NCI-H2196 (cell line): ENCODE results near the gene EGFL7.
A peak's percentile ranks its signal among the peaks of the same experiment; 100 is the strongest.
"Not testable (repeated sequence)": the region's sequence is repeated elsewhere in the genome, so short reads cannot be mapped to it uniquely, and the experiment has no call there.

ENCODE experiments used
- DNase-seq: peaks from one replicate; lab custom pipeline; 2025; ENCODE audit not compliant: unreplicated experiment; lab: John Stamatoyannopoulos, UW

The EGFL7 gene

DNA sequence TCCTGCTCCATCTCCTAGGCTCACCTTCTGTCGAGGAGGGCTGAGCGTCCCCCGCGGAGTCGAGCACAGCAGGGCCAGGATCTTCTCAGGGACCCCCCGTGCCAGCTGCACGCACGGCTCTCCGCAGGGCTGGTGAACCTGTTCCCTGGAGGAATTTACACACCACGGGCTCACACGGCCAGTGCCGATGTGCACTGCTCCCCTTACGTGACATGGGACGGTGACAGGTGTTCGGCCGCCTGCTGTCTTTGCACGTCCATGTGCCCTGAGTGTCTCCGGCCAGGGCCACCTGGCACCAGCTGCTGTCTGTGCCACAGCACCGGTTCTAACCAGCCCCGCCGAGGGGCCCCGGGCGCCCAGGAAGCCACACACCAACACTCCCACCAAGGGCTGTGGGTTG lies 33.2 kb downstream of the EGFL7 start:
- DNase-seq = peak; percentile 75

DNA sequence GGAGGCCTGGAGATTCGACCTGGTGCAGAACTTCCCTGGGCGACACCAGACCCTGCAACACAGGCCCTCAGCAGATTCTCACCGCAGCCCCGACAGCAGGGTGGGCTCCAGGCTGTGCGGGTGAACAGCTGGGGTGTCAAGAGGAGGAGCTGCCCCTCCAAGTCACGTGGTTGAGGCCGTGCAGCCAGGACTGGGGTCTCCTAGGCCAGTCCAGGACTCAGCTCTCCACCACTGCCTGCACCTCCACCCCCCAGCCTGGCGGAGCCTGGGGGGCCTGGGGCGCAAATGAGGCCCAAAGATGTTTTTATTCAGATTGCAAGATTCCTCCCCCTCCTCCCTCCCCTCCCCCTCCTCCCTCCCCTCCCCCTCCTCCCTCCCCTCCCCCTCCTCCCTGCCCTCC lies 33.8 kb downstream of the EGFL7 start:
- no peak for DNase-seq

DNA sequence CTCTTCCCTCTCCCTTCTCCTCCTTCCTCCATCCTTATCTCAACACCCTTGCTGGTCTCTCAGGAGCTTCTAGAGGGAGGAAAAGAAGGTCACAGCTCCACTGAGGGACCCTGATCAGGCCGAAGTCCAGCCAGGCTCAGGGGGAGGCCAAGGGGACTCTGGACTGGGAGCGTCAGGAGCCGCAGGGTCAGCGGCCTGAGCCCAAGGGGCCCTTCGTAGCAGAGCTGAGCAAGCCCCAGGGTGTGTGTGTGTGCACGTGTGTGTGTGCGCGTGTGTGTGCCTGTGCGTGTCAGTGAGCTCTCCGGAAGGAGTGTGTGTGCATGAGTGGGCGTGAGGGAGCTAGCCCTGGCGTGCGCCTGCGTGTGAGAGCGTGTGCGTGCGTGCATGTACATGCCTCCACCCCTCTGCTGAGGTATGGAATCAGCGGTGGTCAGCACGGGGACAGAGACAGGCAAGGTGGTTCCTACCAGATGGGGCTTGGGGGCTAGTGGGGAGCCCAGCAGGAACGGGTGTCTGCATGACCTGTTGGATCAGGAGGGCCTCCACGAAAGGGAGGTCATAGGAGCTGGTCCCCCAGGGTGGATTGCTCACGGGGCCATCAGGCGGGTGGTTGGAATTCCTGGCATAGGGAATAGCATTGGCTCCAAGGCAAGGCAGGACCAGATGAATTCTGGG lies 34.6 kb downstream of the EGFL7 start:
- DNase-seq = no peak

GRCh38 chr9:136697821-136698526 lies 35.3 kb downstream of the EGFL7 start:
- no peak for DNase-seq

- DNase-seq = no peak
Measured at GRCh38 chr9:136698635-136699246, 36.0 kb downstream of the EGFL7 start.

DNA sequence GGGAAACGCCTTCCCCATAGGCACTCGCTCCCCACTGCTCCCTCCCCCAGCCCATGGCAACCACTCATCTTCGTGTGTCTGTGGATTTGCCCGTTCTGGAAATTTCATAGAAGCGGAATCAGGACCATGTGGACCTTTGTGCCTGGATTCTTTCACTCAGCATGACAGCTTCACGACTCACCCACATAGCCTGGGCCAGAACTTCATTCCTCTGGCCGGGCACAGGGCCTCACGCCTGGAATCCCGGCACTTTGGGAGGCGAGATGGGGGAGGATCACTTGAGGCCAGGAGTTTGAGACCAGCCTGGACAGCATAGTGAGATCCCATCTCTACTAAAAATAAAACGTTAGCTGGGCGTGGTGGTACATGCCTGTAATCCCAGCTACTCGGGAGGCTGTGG lies 37.6 kb downstream of the EGFL7 start:
- no peak for DNase-seq

DNA sequence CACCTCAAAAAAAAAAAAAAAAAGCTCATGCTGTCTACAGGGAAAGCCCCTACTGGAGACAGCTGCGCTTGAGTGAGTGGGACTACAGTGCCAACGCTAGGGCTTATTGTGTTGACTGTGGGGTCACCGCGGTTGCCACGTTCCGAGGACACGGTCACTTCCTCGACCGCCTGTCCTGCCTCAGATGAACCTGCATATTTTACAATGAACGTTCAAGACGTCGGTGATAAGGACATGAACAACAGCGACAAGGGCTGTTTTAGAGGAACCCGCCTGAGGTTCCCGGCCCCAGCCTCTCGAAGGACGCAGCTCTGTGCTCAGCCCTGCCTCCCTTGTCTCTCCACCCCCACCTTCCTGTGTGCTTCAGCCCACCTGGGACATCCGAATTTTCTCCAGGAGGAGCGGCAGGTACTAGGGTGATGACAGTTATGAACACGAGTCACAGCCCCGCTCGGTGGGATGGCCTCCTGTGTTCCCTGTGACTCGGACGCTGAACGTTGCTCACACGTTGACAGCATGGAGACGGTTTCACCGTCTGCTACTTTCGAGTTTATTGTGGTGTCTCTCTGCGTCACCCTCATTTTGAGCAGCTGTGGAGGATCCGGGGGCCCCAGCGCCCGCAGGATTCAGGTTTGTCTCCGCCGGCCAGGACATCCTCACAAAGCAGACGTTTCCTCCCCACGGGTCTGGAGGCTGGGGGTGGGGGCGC lies 38.4 kb downstream of the EGFL7 start:
- DNase-seq = no peak

DNA sequence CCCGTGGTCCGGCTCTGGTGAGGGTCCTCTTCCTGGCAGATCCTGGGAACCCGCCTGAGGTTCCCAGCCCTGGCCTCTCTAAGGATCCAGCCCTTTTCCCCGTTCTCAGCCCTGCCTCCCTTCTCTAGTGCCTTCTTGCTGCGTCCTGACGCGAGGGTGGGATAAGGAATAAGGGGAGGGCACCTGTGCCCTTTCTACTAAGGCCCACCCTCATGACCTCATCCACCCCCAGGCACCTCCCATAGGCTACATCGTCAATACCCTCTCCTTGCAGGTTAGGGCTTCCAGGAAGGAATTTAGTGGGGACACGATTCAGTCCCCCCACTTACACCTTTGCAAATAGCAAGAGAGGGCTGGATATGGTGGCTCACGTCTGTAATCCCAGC lies 38.9 kb downstream of the EGFL7 start:
- no peak for DNase-seq

- no peak for DNase-seq
Measured at GRCh38 chr9:136703276-136703860, 40.7 kb downstream of the EGFL7 start.

- DNase-seq = not testable (repeated sequence)
Measured at GRCh38 chr9:136704741-136705140, 42.0 kb downstream of the EGFL7 start.

- DNase-seq = no peak
Measured at GRCh38 chr9:136705564-136705963, 42.8 kb downstream of the EGFL7 start.

DNA sequence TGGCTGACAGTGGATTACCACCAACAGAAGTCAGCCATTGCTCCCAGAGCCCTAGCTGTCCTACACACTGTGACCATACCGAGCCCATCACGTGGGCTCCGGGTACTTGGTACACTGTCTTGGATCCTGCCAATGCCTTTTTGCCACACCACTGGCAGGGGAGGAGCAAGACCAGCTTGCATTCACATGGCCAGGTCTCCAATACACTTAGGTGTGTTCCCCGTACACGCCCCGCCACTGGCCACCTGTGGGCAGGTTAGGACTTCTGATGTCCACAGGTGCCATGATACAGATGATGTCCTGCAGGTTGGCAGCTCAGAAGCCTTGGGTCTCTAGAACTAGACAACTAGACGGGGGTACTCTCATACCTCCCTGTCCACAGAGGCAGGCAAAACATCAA lies 44.3 kb downstream of the EGFL7 start:
- no peak for DNase-seq

DNA sequence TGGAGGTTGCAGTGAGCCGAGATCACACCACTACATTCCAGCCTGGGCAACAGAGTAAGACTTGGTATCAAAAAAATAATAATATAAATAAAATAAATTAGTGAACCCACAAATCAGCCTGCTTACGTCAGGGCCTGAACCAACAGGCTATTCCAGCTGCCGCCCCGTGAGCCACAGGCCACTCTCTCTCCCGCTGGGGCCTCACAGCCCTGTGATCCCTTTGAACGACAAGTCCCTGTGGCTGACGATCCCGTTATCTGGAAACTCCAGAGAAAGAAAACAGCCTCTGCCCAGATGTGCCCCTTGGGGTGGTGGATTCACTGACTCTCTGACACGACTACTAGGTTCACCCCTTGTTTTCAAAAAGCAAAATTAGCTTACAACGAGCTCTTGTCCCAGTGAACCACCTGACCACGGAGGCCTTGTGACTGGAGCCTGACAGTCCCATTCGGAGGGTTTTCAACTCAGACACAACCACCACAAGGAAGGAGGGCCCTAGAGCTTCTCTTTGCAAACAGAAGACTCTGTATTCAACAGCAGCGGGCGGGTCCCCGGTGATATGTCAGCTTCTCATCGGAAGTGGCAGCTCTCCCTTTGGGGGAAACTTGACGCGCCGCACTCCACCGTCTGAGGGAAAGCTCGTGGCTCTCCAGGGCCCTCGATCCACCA lies 45.3 kb downstream of the EGFL7 start:
- DNase-seq = no peak

- no peak for DNase-seq
Measured at GRCh38 chr9:136709454-136710109, 46.9 kb downstream of the EGFL7 start.

DNA sequence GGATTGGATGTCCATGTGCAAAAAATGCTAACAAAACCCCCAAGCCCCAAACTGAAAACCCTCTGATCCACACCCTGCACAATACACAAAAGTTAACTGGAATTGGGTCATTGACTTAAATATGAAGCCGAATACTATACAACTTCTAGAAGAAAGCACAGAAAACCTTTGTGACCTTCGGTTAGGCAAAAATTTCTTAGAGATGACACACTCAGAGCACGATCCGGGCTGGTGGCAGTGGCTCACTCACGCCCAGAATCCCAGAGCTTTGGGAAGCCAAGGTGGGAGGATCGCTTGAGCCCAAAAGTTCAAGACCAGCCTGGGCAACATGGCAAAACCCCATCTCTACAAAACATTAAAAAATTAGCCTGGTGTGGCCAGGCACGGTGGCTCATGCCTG lies 47.8 kb downstream of the EGFL7 start:
- DNase-seq = no peak

- not testable (repeated sequence) for DNase-seq
Measured at GRCh38 chr9:136711219-136711648, 48.5 kb downstream of the EGFL7 start.

GRCh38 chr9:136711751-136712689 lies 49.3 kb downstream of the EGFL7 start, which contains the start of gene DIPK1B:
Gene DIPK1B (plus strand): TSS chr9:136712572. CDS start chr9:136712666, 94 bp downstream.
- DNase-seq = peak; percentile 43

GRCh38 chr9:136712690-136713544 lies 50.2 kb downstream of the EGFL7 start:
- DNase-seq = no peak
